Measurements from ENCODE around the gene PDK2. TPM values are rescaled to one million over a fixed set of nuclear protein-coding genes. Genes with fewer than 3 reads are reported as not detected.

The PDK2 gene
- total RNA-seq, 1 experiment from 2014 or later: 20.4 TPM

- Histone ChIP-seq H3K27me3 (replicated peaks; ENCODE audit: insufficient read depth, low read depth, low read length, poor library complexity) (no peaks in the 10 kb centered on the region), H3K27ac (ENCODE audit: low read depth, low read length, poor library complexity, severe bottlenecking) (no peak overlapping the region), H3K4me3 (ENCODE audit: low read depth, low read length, poor library complexity, severe bottlenecking) (no peak overlapping the region), H3K36me3 (ENCODE audit: insufficient read depth, low read length, poor library complexity, severe bottlenecking) (peaks cover 5% of the 10 kb centered on the region), H3K9me3 (ENCODE audit: low read depth, low read length, poor library complexity, severe bottlenecking) (no peaks in the 10 kb centered on the region), H3K4me1 (ENCODE audit: insufficient read depth, low read length, poor library complexity, severe bottlenecking) (peaks cover 16% of the 10 kb centered on the region)
- TF ChIP-seq EZH2 (IDR thresholded peaks at IDR 0.05; ENCODE audit: borderline replicate concordance, low read depth, low read length, poor library complexity, severe bottlenecking) (no peak), CTCF (conservative IDR thresholded peaks at IDR 0.05; ENCODE audit: low read depth, low read length) (no peak)
- POLR2A ChIA-PET (ENCODE audit: low non-redundant PET): interaction anchor here (0.5 kb wide), 2 partner anchors 25 to 88 kb away, joined by 3 to 4 read pairs; no protein-coding TSS in a partner anchor
- no TSS peak for BruUV-seq (replicated peaks)
- intact Hi-C loops (cut with micrococcal nuclease; ENCODE audit: unreplicated experiment): no loop called here
- DNase-seq (ENCODE audit: low spot score): no peak
- CTCF ChIA-PET: interaction anchor here (1.0 kb wide), 1 partner anchor 18 kb away, joined by 4 read pairs; no protein-coding TSS in a partner anchor
Observed at GRCh38 chr17:50111673-50112655, 16.8 kb downstream of the PDK2 start.

- TF ChIP-seq EZH2 (IDR thresholded peaks at IDR 0.05; ENCODE audit: borderline replicate concordance, low read depth, low read length, poor library complexity, severe bottlenecking) (no peak), CTCF (conservative IDR thresholded peaks at IDR 0.05; ENCODE audit: low read depth, low read length) (no peak)
- H3K36me3 ChIP-seq (ENCODE audit: insufficient read depth, low read length, poor library complexity, severe bottlenecking): peaks cover 5% of the 10 kb centered on the region
- no peak overlapping the region for H3K4me3 ChIP-seq (ENCODE audit: low read depth, low read length, poor library complexity, severe bottlenecking)
- ChIA-PET CTCF (interaction anchor here (1.0 kb wide), 1 partner anchor 19 kb away, joined by 4 read pairs; no protein-coding TSS in a partner anchor), POLR2A (ENCODE audit: low non-redundant PET) (interaction anchor here (0.5 kb wide), 1 partner anchor 87 kb away, joined by 4 read pairs; no protein-coding TSS in a partner anchor)
- BruUV-seq (replicated peaks): no TSS peak
- no peak for DNase-seq (ENCODE audit: low spot score)
- intact Hi-C loops (cut with micrococcal nuclease; ENCODE audit: unreplicated experiment): no loop called here
- H3K4me1 ChIP-seq (ENCODE audit: insufficient read depth, low read length, poor library complexity, severe bottlenecking): peaks cover 16% of the 10 kb centered on the region
- H3K9me3 ChIP-seq (ENCODE audit: low read depth, low read length, poor library complexity, severe bottlenecking): no peaks in the 10 kb centered on the region
- no peak overlapping the region for H3K27ac ChIP-seq (ENCODE audit: low read depth, low read length, poor library complexity, severe bottlenecking)
- H3K27me3 ChIP-seq (replicated peaks; ENCODE audit: insufficient read depth, low read depth, low read length, poor library complexity): no peaks in the 10 kb centered on the region
Observed at GRCh38 chr17:50112694-50113093, 17.5 kb downstream of the PDK2 start.

- Histone ChIP-seq H3K4me1 (ENCODE audit: insufficient read depth, low read length, poor library complexity, severe bottlenecking) (peaks cover 16% of the 10 kb centered on the region), H3K4me3 (ENCODE audit: low read depth, low read length, poor library complexity, severe bottlenecking) (no peak overlapping the region), H3K27me3 (replicated peaks; ENCODE audit: insufficient read depth, low read depth, low read length, poor library complexity) (no peaks in the 10 kb centered on the region), H3K36me3 (ENCODE audit: insufficient read depth, low read length, poor library complexity, severe bottlenecking) (peaks cover 5% of the 10 kb centered on the region), H3K9me3 (ENCODE audit: low read depth, low read length, poor library complexity, severe bottlenecking) (no peaks in the 10 kb centered on the region), H3K27ac (ENCODE audit: low read depth, low read length, poor library complexity, severe bottlenecking) (no peak overlapping the region)
- POLR2A ChIA-PET (ENCODE audit: low non-redundant PET): no interaction called here
- TF ChIP-seq CTCF (conservative IDR thresholded peaks at IDR 0.05; ENCODE audit: low read depth, low read length): no peak
- no peak for TF ChIP-seq EZH2 (IDR thresholded peaks at IDR 0.05; ENCODE audit: borderline replicate concordance, low read depth, low read length, poor library complexity, severe bottlenecking)
- intact Hi-C loops (cut with micrococcal nuclease; ENCODE audit: unreplicated experiment): no loop called here
- no peak for DNase-seq (ENCODE audit: low spot score)
- BruUV-seq (replicated peaks): no TSS peak
- CTCF ChIA-PET: interaction anchor here (1.8 kb wide), 1 partner anchor 86 kb away, joined by 7 read pairs; no protein-coding TSS in a partner anchor
Observed at GRCh38 chr17:50113624-50114320, 18.6 kb downstream of the PDK2 start.

Data from A673 (cell line).